HG03135 (cell line): ENCODE results near the gene AP2A1.
A peak's percentile ranks its signal among the peaks of the same experiment; 100 is the strongest.

Source experiments
- ATAC-seq: cut with Tn5 transposase; IDR thresholded peaks from one replicate; pipeline ENCODE4 v1.9.1; 2021; ENCODE audit warnings: mild to moderate bottlenecking, moderate library complexity; ENCODE audit not compliant: unreplicated experiment

The AP2A1 gene

GRCh38 chr19:49766007-49766929, 533 bp upstream of the AP2A1 start:
- ATAC-seq: peak; percentile 92

GRCh38 chr19:49767381-49767780, 580 bp downstream of the AP2A1 start:
- ATAC-seq: no peak

GRCh38 chr19:49767967-49768581, 1.3 kb downstream of the AP2A1 start:
- no peak for ATAC-seq

GRCh38 chr19:49770529-49770928, 3.7 kb downstream of the AP2A1 start:
- ATAC-seq: no peak

GRCh38 chr19:49771674-49772139, 4.9 kb downstream of the AP2A1 start:
- ATAC-seq: no peak

- no peak for ATAC-seq
These were observed 6.1 kb downstream of the AP2A1 start for GRCh38 chr19:49772850-49773432.

GRCh38 chr19:49773663-49774350, 7.0 kb downstream of the AP2A1 start:
- ATAC-seq: no peak

GRCh38 chr19:49774969-49775368, 8.2 kb downstream of the AP2A1 start:
- no peak for ATAC-seq

- ATAC-seq: no peak
These were observed 9.1 kb downstream of the AP2A1 start for GRCh38 chr19:49775742-49776370.

- no peak for ATAC-seq
These were observed 9.6 kb downstream of the AP2A1 start for GRCh38 chr19:49776371-49776764.

GRCh38 chr19:49779731-49780555, 13.1 kb downstream of the AP2A1 start:
- no peak for ATAC-seq

- ATAC-seq: no peak
These were observed 14.1 kb downstream of the AP2A1 start for GRCh38 chr19:49780861-49781260.

- no peak for ATAC-seq
These were observed 14.6 kb downstream of the AP2A1 start for GRCh38 chr19:49781394-49781793.

GRCh38 chr19:49782515-49782914, 15.7 kb downstream of the AP2A1 start:
- no peak for ATAC-seq

GRCh38 chr19:49786376-49786820, 19.6 kb downstream of the AP2A1 start:
- no peak for ATAC-seq

GRCh38 chr19:49787746-49788145, 20.9 kb downstream of the AP2A1 start:
- ATAC-seq: no peak

GRCh38 chr19:49788857-49789256, 22.1 kb downstream of the AP2A1 start:
- ATAC-seq: no peak

- no peak for ATAC-seq
These were observed 24.1 kb downstream of the AP2A1 start for GRCh38 chr19:49790866-49791265.

- ATAC-seq: no peak
These were observed 25.1 kb downstream of the AP2A1 start for GRCh38 chr19:49791776-49792445.
